Measurements from ENCODE around the gene FAM149B1. TPM values are rescaled to one million over a fixed set of nuclear protein-coding genes. Genes with fewer than 3 reads are reported as not detected.
A peak's percentile ranks its signal among the peaks of the same experiment; 100 is the strongest.

Gene FAM149B1
- total and polyA plus RNA-seq, 2 of the 13 experiments (the other 11 are each of a cell fraction or from before 2014, with no cell fraction given), result 9.3 to 16.8 TPM

DNA sequence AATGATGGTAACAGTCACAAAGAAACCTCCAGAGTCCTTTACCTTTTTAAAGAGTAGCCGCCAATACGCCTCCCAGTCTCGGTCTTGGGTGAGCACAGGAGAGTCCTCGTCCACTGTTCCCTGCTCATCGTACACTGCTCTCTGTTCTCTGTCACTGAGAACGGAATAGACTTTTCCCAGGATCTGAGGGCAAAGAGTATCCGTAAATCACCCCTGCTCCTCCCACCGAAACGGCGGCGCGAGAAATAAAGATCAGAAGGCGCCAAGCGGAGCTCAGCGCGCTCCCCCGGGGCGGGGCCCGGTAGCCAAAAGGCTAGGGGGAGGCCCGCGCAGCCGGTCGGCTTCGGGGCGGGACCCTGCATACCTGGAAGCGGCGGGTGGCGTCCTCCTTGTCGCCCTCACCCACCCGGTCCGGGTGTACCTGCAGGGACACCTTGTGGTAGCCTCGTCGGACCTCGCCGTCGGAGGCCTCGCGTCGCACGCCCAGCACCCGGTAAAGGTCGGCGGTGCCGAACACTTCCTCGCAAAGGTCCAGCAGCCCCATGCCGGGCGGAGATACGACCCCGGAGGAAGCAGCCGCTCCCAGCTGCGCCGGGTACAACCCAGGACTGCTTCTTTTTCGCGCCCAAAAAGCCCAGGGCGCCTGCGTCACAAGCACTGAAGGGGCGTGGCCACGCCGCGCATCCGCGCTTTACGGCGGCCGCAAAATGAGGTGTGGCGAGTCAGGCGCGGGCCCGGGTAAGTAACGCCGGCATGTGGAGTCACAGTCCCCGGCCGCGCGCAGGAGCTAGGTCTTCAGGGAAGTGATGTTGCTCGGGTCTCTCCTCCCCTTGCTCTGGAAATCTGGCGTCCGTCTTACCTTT, 79.0 kb downstream of the FAM149B1 start, which contains the start of gene DNAJC9 (continued):
- TF ChIP-seq, protein P1, sequence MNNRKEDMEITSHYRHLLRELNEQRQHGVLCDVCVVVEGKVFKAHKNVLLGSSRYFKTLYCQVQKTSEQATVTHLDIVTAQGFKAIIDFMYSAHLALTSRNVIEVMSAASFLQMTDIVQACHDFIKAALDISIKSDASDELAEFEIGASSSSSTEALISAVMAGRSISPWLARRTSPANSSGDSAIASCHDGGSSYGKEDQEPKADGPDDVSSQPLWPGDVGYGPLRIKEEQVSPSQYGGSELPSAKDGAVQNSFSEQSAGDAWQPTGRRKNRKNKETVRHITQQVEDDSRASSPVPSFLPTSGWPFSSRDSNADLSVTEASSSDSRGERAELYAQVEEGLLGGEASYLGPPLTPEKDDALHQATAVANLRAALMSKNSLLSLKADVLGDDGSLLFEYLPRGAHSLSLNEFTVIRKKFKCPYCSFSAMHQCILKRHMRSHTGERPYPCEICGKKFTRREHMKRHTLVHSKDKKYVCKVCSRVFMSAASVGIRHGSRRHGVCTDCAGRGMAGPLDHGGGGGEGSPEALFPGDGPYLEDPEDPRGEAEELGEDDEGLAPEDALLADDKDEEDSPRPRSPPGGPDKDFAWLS (CRISPR knock-in tag; IDR thresholded peaks at IDR 0.05; ENCODE audit: borderline replicate concordance), result peak; percentile 85; the same call in 1 of the 2 replicates
- TF ChIP-seq DR1 (CRISPR knock-in tag; IDR thresholded peaks at IDR 0.05), result peak; percentile 86
- peak; percentile 94 for TF ChIP-seq SALL1 (CRISPR knock-in tag; IDR thresholded peaks at IDR 0.05)
- TF ChIP-seq ZNF12 (CRISPR knock-in tag; IDR thresholded peaks at IDR 0.05), result no peak
- TF ChIP-seq, protein P2, sequence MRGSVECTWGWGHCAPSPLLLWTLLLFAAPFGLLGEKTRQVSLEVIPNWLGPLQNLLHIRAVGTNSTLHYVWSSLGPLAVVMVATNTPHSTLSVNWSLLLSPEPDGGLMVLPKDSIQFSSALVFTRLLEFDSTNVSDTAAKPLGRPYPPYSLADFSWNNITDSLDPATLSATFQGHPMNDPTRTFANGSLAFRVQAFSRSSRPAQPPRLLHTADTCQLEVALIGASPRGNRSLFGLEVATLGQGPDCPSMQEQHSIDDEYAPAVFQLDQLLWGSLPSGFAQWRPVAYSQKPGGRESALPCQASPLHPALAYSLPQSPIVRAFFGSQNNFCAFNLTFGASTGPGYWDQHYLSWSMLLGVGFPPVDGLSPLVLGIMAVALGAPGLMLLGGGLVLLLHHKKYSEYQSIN (CRISPR knock-in tag; IDR thresholded peaks at IDR 0.05; ENCODE audit: borderline replicate concordance), result no peak
- TF ChIP-seq, protein P3, sequence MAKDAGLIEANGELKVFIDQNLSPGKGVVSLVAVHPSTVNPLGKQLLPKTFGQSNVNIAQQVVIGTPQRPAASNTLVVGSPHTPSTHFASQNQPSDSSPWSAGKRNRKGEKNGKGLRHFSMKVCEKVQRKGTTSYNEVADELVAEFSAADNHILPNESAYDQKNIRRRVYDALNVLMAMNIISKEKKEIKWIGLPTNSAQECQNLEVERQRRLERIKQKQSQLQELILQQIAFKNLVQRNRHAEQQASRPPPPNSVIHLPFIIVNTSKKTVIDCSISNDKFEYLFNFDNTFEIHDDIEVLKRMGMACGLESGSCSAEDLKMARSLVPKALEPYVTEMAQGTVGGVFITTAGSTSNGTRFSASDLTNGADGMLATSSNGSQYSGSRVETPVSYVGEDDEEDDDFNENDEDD (CRISPR knock-in tag; IDR thresholded peaks at IDR 0.05; ENCODE audit: borderline replicate concordance), result peak; percentile 95
- TF ChIP-seq ZNF788 (CRISPR knock-in tag; IDR thresholded peaks at IDR 0.05; ENCODE audit: borderline replicate concordance), result peak; percentile 89; the same call in 1 of the 2 replicates
- peak; percentile 89 for TF ChIP-seq TAF15 (IDR thresholded peaks at IDR 0.05; ENCODE audit: low read depth, low read length, poor library complexity, severe bottlenecking)
- TF ChIP-seq DNMT1 (CRISPR knock-in tag; IDR thresholded peaks at IDR 0.05), result peak; percentile 82
- TF ChIP-seq ZNF282 (IDR thresholded peaks at IDR 0.05; ENCODE audit: partially characterized antibody), result no peak
- peak; percentile 87; the same call in 1 of the 2 replicates for TF ChIP-seq SNAI1 (CRISPR knock-in tag; IDR thresholded peaks at IDR 0.05; ENCODE audit: borderline replicate concordance)
- TF ChIP-seq NFKB2 (CRISPR knock-in tag; IDR thresholded peaks at IDR 0.05; ENCODE audit: borderline replicate concordance), result peak; percentile 71; the same call in 1 of the 2 replicates
- peak; percentile 30; the same call in 1 of the 2 replicates for TF ChIP-seq KLF15 (CRISPR knock-in tag; IDR thresholded peaks at IDR 0.05; ENCODE audit: borderline replicate concordance)
- no peak for TF ChIP-seq MBNL3 (CRISPR knock-in tag; conservative IDR thresholded peaks at IDR 0.05)
- TF ChIP-seq ZSCAN21 (CRISPR knock-in tag; IDR thresholded peaks at IDR 0.05; ENCODE audit: borderline replicate concordance), result peak; percentile 89; the same call in 1 of the 2 replicates
- TF ChIP-seq, protein P4, sequence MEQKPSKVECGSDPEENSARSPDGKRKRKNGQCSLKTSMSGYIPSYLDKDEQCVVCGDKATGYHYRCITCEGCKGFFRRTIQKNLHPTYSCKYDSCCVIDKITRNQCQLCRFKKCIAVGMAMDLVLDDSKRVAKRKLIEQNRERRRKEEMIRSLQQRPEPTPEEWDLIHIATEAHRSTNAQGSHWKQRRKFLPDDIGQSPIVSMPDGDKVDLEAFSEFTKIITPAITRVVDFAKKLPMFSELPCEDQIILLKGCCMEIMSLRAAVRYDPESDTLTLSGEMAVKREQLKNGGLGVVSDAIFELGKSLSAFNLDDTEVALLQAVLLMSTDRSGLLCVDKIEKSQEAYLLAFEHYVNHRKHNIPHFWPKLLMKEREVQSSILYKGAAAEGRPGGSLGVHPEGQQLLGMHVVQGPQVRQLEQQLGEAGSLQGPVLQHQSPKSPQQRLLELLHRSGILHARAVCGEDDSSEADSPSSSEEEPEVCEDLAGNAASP (CRISPR knock-in tag; IDR thresholded peaks at IDR 0.05; ENCODE audit: borderline replicate concordance), result no peak; the same call in 1 of the 2 replicates
- TF ChIP-seq, protein P5, sequence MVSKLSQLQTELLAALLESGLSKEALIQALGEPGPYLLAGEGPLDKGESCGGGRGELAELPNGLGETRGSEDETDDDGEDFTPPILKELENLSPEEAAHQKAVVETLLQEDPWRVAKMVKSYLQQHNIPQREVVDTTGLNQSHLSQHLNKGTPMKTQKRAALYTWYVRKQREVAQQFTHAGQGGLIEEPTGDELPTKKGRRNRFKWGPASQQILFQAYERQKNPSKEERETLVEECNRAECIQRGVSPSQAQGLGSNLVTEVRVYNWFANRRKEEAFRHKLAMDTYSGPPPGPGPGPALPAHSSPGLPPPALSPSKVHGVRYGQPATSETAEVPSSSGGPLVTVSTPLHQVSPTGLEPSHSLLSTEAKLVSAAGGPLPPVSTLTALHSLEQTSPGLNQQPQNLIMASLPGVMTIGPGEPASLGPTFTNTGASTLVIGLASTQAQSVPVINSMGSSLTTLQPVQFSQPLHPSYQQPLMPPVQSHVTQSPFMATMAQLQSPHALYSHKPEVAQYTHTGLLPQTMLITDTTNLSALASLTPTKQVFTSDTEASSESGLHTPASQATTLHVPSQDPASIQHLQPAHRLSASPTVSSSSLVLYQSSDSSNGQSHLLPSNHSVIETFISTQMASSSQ (IDR thresholded peaks at IDR 0.05; ENCODE audit: low read depth), result no peak
- TF ChIP-seq, protein P5 (CRISPR knock-in tag; IDR thresholded peaks at IDR 0.05; ENCODE audit: borderline replicate concordance), result peak; percentile 88; the same call in 1 of the 2 replicates

Data from HepG2 (cell line).